IMR-90 (cell line): ENCODE results near the gene RAC3.

Source experiments
- BHLHE40 ChIP-seq: fragments of 150-350 bp; IDR thresholded peaks from 2 replicates; pipeline ENCODE4 v1.6.1; 2016; ENCODE audit warnings: mild to moderate bottlenecking, low read depth, low read length
- CEBPB ChIP-seq: IDR thresholded peaks from 2 replicates; pipeline ENCODE4 v1.6.1; 2012; ENCODE audit warnings: low read depth, low read length, improper control_type of control experiment
- CHD1 ChIP-seq: IDR thresholded peaks from 2 replicates; pipeline ENCODE4 v1.6.1; 2012; ENCODE audit warnings: low read depth, low read length, improper control_type of control experiment
- FOS ChIP-seq: fragments of 150-350 bp; IDR thresholded peaks from 2 replicates; pipeline ENCODE4 v1.6.1; 2016; ENCODE audit warnings: low read depth, low read length
- MAZ ChIP-seq: IDR thresholded peaks from 2 replicates; pipeline ENCODE4 v1.6.1; 2012; ENCODE audit warnings: low read depth, mild to moderate bottlenecking, low read length, improper control_type of control experiment, moderate library complexity, borderline replicate concordance
- MXI1 ChIP-seq: IDR thresholded peaks from 2 replicates; pipeline ENCODE4 v1.6.1; 2012; ENCODE audit warnings: low read depth, mild to moderate bottlenecking, low read length, moderate library complexity, borderline replicate concordance
- NFE2L2 ChIP-seq: fragments of 150-350 bp; IDR thresholded peaks from 2 replicates; pipeline ENCODE4 v1.6.1; 2016; ENCODE audit warnings: low read depth, mild to moderate bottlenecking, low read length
- POLR2A ChIP-seq: IDR thresholded peaks from 2 replicates; pipeline ENCODE4 v1.6.1; 2012; ENCODE audit warnings: mild to moderate bottlenecking, low read depth, low read length
- RAD21 ChIP-seq: IDR thresholded peaks from 2 replicates; pipeline ENCODE4 v1.6.1; 2012; ENCODE audit warnings: low read length, improper control_type of control experiment
- RCOR1 ChIP-seq: IDR thresholded peaks from 2 replicates; pipeline ENCODE4 v1.6.1; 2012; ENCODE audit warnings: mild to moderate bottlenecking, low read length, improper control_type of control experiment; ENCODE audit not compliant: insufficient replicate concordance
- RFX5 ChIP-seq: IDR thresholded peaks from 2 replicates; pipeline ENCODE4 v1.8.0; 2012; ENCODE audit warnings: low read depth, mild to moderate bottlenecking, low read length, moderate library complexity
- SMC3 ChIP-seq: fragments of 150-350 bp; IDR thresholded peaks from 2 replicates; pipeline ENCODE4 v1.6.1; 2016; ENCODE audit warnings: low read depth, mild to moderate bottlenecking, antibody characterized with exemption, low read length, moderate library complexity
- TF ChIP-seq, protein P1 (sequence below): conservative IDR thresholded peaks from 2 replicates; pipeline ENCODE4 v1.5.1; 2012; ENCODE audit warnings: mild to moderate bottlenecking, low read depth, low read length, improper control_type of control experiment
- TF ChIP-seq, protein P2 (sequence below): fragments of 150-350 bp; IDR thresholded peaks from 2 replicates; pipeline ENCODE4 v1.6.1; 2017; ENCODE audit warnings: mild to moderate bottlenecking, antibody characterized with exemption, low read length, low read depth

DNA sequence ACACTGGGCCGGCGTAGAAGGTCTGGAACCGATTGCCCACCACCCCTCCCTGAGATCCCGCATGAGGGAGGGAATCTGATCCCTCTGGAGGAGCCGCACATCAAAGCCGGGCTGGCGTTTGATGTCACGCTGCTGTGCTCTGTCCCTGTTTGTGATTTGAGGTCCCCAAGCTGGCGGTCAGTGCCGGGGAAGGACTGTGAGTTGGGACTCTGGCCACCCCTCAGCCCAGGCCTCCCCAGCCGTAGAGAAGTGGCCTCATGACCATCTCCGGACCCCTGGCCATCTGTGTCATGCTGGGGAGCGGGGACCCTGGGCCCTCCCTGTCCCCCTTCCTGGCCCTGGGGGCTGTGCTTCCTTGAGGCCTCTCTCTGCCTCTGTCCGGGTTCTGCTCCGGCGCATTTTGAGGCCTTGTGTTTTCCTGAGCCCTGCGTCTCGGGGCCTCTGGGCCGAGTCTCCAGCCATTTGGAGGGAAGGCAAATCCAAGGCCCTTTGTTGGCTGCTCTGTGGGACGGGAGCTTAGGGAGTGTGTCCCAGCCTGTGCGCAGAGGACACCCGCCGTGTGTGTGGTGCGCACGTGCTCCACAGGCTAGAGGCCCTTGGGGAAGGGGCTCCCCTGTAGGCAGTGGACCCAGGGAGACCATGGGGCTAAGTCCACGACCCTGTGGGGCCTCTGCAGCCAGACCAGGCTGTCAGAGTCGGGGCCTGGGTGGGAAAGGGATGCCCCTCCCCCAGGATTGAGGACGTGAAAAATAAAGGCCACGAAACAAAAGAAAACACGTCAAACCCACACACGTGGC lies 39.0 kb upstream of the RAC3 start:
- TF ChIP-seq CEBPB (no peak), FOS (no peak), POLR2A (no peak), NFE2L2 (no peak), SMC3 (no peak), RAD21 (no peak), MAZ (no peak), RFX5 (no peak), BHLHE40 (no peak), CHD1 (no peak), MXI1 (no peak), RCOR1 (no peak)
- TF ChIP-seq, protein P1, sequence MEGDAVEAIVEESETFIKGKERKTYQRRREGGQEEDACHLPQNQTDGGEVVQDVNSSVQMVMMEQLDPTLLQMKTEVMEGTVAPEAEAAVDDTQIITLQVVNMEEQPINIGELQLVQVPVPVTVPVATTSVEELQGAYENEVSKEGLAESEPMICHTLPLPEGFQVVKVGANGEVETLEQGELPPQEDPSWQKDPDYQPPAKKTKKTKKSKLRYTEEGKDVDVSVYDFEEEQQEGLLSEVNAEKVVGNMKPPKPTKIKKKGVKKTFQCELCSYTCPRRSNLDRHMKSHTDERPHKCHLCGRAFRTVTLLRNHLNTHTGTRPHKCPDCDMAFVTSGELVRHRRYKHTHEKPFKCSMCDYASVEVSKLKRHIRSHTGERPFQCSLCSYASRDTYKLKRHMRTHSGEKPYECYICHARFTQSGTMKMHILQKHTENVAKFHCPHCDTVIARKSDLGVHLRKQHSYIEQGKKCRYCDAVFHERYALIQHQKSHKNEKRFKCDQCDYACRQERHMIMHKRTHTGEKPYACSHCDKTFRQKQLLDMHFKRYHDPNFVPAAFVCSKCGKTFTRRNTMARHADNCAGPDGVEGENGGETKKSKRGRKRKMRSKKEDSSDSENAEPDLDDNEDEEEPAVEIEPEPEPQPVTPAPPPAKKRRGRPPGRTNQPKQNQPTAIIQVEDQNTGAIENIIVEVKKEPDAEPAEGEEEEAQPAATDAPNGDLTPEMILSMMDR = no peak
- TF ChIP-seq, protein P2, sequence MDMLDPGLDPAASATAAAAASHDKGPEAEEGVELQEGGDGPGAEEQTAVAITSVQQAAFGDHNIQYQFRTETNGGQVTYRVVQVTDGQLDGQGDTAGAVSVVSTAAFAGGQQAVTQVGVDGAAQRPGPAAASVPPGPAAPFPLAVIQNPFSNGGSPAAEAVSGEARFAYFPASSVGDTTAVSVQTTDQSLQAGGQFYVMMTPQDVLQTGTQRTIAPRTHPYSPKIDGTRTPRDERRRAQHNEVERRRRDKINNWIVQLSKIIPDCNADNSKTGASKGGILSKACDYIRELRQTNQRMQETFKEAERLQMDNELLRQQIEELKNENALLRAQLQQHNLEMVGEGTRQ = no peak
